Vagina (tissue), 2 donors: ENCODE results near the gene HBQ1.

ENCODE experiments used
- POLR2A ChIP-seq, 2 donors: fragments of 450-650 bp; IDR thresholded peaks; one replicate each; pipeline ENCODE4 v1.6.1; 2017; ENCODE audit warnings: antibody characterized with exemption in 2 of 2, mild to moderate bottlenecking in 2 of 2, moderate library complexity in 2 of 2
- POLR2AphosphoS5 ChIP-seq, 2 donors: sonication (generic); formaldehyde crosslinking; IDR thresholded peaks; one replicate each; pipeline ENCODE4 v1.9.0; 2017; ENCODE audit warnings: antibody characterized with exemption in 2 of 2, mild to moderate bottlenecking in 2 of 2, low read depth in 1 of 2; ENCODE audit not compliant: insufficient read depth in 1 of 2
- TF ChIP-seq, protein P1 (sequence below), 3 experiments: fragments of 450-650 bp in 2 of 3; fragments of 200-600 bp in 1 of 3; sonication (generic) in 1 of 3; IDR thresholded peaks; one replicate each; pipeline ENCODE4 v1.5.1; 2017 to 2019; ENCODE audit warnings: antibody characterized with exemption in 3 of 3, mild to moderate bottlenecking in 2 of 3, moderate library complexity in 2 of 3

DNA sequence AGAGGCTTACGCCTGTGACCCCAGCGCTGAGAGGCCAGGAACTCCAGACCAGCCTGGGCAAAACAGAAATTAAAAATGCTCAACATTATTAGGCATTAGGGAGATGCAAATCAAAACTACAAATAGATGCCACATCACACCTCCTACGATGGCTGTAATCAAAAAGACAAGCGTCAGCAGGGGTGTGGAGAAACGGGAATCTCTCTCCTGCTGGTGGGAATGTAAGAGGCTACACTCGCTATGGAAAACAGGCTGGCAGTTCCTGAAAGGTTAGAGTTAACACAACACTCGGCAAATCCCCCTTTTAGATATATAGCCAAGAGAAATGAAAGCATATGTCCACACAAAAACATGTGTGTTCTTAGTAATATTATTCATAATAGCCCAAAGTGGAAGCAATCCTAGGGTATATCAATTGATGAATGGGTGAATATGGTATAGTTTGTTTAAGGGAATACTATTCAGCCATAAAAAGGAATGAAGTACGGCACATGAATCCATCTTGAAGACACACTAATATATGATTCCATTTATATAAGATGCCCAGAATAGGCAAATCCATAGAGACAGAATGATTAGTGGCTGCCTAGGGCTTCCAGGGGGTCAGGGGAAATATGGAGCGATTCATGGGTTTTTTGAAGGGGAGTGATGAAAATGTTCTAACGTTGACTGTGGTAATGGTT, 39.9 kb upstream of the HBQ1 start:
- TF ChIP-seq, protein P1, sequence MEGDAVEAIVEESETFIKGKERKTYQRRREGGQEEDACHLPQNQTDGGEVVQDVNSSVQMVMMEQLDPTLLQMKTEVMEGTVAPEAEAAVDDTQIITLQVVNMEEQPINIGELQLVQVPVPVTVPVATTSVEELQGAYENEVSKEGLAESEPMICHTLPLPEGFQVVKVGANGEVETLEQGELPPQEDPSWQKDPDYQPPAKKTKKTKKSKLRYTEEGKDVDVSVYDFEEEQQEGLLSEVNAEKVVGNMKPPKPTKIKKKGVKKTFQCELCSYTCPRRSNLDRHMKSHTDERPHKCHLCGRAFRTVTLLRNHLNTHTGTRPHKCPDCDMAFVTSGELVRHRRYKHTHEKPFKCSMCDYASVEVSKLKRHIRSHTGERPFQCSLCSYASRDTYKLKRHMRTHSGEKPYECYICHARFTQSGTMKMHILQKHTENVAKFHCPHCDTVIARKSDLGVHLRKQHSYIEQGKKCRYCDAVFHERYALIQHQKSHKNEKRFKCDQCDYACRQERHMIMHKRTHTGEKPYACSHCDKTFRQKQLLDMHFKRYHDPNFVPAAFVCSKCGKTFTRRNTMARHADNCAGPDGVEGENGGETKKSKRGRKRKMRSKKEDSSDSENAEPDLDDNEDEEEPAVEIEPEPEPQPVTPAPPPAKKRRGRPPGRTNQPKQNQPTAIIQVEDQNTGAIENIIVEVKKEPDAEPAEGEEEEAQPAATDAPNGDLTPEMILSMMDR (IDR thresholded peaks at IDR 0.05), result no peak
- TF ChIP-seq POLR2A (IDR thresholded peaks at IDR 0.05) (no peak), POLR2AphosphoS5 (IDR thresholded peaks at IDR 0.05; ENCODE audit: insufficient read depth in 1 of 2, low read depth in 1 of 2) (no peak)
